Neural progenitor cell (in vitro differentiated cells): ENCODE measurements around the gene COL23A1. TPM values are rescaled to one million over a fixed set of nuclear protein-coding genes. Genes with fewer than 3 reads are reported as not detected.

ENCODE experiments used
- DNase-seq: peaks from one replicate; pipeline ENCODE4 v3.0.0-alpha.2; 2016; ENCODE audit warnings: low spot score
- H2AFZ ChIP-seq: fragments of 200-600 bp; sonication (generic); replicated peaks from 2 replicates; pipeline ENCODE4 v1.6.1; 2016; ENCODE audit warnings: antibody characterized with exemption
- H3F3A ChIP-seq: fragments of 200-600 bp; sonication (generic); 2 replicates; pipeline ENCODE4 v1.6.1; 2016; ENCODE audit warnings: antibody characterized with exemption, low read depth
- H3K27ac ChIP-seq: fragments of 200-600 bp; sonication (generic); 2 replicates; pipeline ENCODE4 v1.5.1; 2016; ENCODE audit warnings: mild to moderate bottlenecking
- H3K27me3 ChIP-seq: fragments of 200-600 bp; sonication (generic); 2 replicates; pipeline ENCODE4 v1.6.1; 2016; ENCODE audit warnings: mild to moderate bottlenecking, moderate library complexity
- H3K36me3 ChIP-seq: fragments of 200-600 bp; sonication (generic); 2 replicates; pipeline ENCODE4 v1.5.1; 2016
- H3K4me1 ChIP-seq: fragments of 200-600 bp; sonication (generic); 2 replicates; pipeline ENCODE4 v1.6.1; 2016; ENCODE audit warnings: mixed run types
- H3K4me2 ChIP-seq: fragments of 200-600 bp; sonication (generic); 2 replicates; pipeline ENCODE4 v1.6.1; 2016
- H3K4me3 ChIP-seq: fragments of 200-600 bp; sonication (generic); 2 replicates; pipeline ENCODE4 v1.5.1; 2016
- H3K79me2 ChIP-seq: fragments of 200-600 bp; sonication (generic); 2 replicates; pipeline ENCODE4 v1.6.1; 2016; ENCODE audit warnings: low read depth
- H3K9ac ChIP-seq: fragments of 200-600 bp; sonication (generic); 2 replicates; pipeline ENCODE4 v1.6.1; 2016
- H3K9me3 ChIP-seq: fragments of 200-600 bp; sonication (generic); 2 replicates; pipeline ENCODE4 v1.5.1; 2016; ENCODE audit warnings: low read depth
- H4K20me1 ChIP-seq: fragments of 200-600 bp; sonication (generic); 2 replicates; pipeline ENCODE4 v1.6.1; 2016; ENCODE audit warnings: low read depth
- H3K27ac Mint-ChIP-seq: 3 replicates; pipeline ENCODE4 v1.8.0; 2021; ENCODE audit warnings: mixed read lengths
- H3K27me3 Mint-ChIP-seq: 2 replicates; pipeline ENCODE4 v1.8.0; 2022; ENCODE audit warnings: low read depth, mild to moderate bottlenecking, inconsistent platforms, moderate library complexity, mixed read lengths; ENCODE audit not compliant: insufficient read depth
- H3K36me3 Mint-ChIP-seq: 3 replicates; pipeline ENCODE4 v1.8.0; 2021; ENCODE audit warnings: mixed read lengths
- H3K4me1 Mint-ChIP-seq: 3 replicates; pipeline ENCODE4 v1.8.0; 2021; ENCODE audit warnings: mixed read lengths
- H3K4me3 Mint-ChIP-seq: 3 replicates; pipeline ENCODE4 v1.8.0; 2021; ENCODE audit warnings: mild to moderate bottlenecking, moderate library complexity, mixed read lengths
- H3K9me3 Mint-ChIP-seq: 3 replicates; pipeline ENCODE4 v1.8.0; 2020; ENCODE audit warnings: mixed read lengths
- EZH2 ChIP-seq: fragments of 200-600 bp; sonication (generic); IDR thresholded peaks from 2 replicates; pipeline ENCODE4 v1.6.1; 2017; ENCODE audit warnings: antibody characterized with exemption, mild to moderate bottlenecking, moderate library complexity
- EZH2phosphoT487 ChIP-seq: fragments of 200-600 bp; sonication (generic); IDR thresholded peaks from 2 replicates; pipeline ENCODE4 v1.6.1; 2017; ENCODE audit warnings: antibody characterized with exemption
- total RNA-seq: library from RNA; depleted of rRNA; stranded (reverse); fragments of >200 nt; gene quantifications from 2 replicates; pipeline ENCODE4 v1.2.3, GENCODE V29; 2015; ENCODE audit warnings: low replicate concordance
- TF ChIP-seq, protein P1 (sequence below): fragments of 200-600 bp; sonication (generic); IDR thresholded peaks from 2 replicates; pipeline ENCODE4 v1.5.1; 2017; ENCODE audit warnings: antibody characterized with exemption, mild to moderate bottlenecking

COL23A1 gene
- total RNA-seq, 1 donor from 2014 or later, result not detected

DNA sequence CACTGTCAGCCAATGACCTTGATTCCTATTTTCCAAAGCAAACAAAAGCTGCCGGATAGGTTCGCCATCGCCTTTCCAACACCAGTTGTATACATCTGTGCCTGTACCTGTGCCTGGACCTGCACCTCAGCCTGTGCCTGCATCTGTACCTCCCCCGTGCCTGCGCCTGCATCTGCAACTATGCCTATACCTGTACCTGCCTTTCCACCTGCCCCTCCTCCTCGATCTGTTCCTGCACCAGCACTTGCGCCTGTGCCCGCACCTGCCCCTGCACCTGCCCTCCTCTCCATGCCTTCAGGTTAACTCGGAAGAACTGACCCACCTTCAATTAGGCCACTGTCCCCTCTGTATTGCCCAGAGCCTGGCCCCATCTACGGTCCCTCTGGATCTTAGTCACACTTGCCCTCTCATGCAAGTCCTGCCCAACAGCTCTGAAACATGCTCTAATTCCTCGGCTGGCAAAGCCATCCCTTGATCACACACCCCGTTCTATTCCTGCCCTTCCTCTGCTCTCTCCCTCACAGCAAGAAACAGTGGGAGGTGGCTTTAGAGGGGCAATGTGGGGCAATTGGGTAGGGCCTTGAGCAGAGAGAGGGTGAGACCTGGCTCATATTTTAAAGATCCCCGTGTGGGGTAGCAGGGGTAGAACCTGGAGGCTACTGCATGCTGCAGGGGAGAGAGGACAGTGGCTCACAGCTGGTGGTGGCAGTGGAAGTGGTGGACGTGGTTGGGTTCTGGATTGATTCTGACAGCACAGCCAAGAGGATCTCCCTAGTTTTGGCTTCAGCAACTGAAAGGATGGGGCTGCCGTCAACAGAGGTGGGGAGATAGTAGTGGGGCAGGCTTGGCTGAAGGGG lies 298.0 kb downstream of the COL23A1 start:
- Mint-ChIP-seq H3K4me1 (peaks cover 55% of the 10 kb centered on the region), H3K27me3 (peaks cover 17% of the 10 kb centered on the region), H3K36me3 (no peaks in the 10 kb centered on the region), H3K9me3 (peaks cover 5% of the 10 kb centered on the region), H3K4me3 (no peak overlapping the region), H3K27ac (peak overlapping the region; percentile 37)
- Histone ChIP-seq H3K4me1 (peaks cover 6% of the 10 kb centered on the region), H3K36me3 (no peaks in the 10 kb centered on the region), H3K9ac (no peak overlapping the region), H4K20me1 (peaks cover 10% of the 10 kb centered on the region), H3F3A (no peaks in the 10 kb centered on the region), H2AFZ (no peak overlapping the region), H3K4me2 (no peak overlapping the region), H3K9me3 (no peaks in the 10 kb centered on the region), H3K4me3 (no peak overlapping the region), H3K79me2 (no peaks in the 10 kb centered on the region), H3K27me3 (peaks cover 20% of the 10 kb centered on the region), H3K27ac (no peak overlapping the region)
- DNase-seq, result no peak
- TF ChIP-seq, protein P1, sequence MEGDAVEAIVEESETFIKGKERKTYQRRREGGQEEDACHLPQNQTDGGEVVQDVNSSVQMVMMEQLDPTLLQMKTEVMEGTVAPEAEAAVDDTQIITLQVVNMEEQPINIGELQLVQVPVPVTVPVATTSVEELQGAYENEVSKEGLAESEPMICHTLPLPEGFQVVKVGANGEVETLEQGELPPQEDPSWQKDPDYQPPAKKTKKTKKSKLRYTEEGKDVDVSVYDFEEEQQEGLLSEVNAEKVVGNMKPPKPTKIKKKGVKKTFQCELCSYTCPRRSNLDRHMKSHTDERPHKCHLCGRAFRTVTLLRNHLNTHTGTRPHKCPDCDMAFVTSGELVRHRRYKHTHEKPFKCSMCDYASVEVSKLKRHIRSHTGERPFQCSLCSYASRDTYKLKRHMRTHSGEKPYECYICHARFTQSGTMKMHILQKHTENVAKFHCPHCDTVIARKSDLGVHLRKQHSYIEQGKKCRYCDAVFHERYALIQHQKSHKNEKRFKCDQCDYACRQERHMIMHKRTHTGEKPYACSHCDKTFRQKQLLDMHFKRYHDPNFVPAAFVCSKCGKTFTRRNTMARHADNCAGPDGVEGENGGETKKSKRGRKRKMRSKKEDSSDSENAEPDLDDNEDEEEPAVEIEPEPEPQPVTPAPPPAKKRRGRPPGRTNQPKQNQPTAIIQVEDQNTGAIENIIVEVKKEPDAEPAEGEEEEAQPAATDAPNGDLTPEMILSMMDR, result no peak
- TF ChIP-seq EZH2 (no peak), EZH2phosphoT487 (no peak)

DNA sequence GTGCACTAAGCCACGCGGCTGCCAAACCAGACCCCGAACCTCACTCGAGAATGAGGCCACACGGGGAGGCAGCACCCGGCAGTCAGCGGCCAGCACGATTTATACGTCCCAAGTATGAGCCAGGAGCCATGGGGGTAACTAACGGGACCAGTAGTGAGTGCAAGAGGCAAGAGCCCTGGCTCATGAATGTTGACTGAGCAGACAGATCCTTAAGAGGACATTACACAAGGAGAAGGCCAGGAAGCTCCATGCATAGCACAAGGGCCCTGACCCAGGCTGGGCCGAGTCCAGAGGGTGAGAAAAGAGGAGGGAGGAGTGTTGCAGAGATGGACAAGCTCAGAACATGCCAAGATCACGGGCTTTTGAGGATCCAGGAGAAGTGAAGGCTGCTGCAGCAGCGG lies 299.0 kb downstream of the COL23A1 start:
- Histone ChIP-seq H3K27me3 (peaks cover 20% of the 10 kb centered on the region), H3K79me2 (no peaks in the 10 kb centered on the region), H3K27ac (no peak overlapping the region), H2AFZ (no peak overlapping the region), H3K9me3 (no peaks in the 10 kb centered on the region), H3K4me3 (no peak overlapping the region), H3K4me1 (peaks cover 6% of the 10 kb centered on the region), H3K9ac (no peak overlapping the region), H3F3A (no peaks in the 10 kb centered on the region), H4K20me1 (peaks cover 10% of the 10 kb centered on the region), H3K36me3 (no peaks in the 10 kb centered on the region), H3K4me2 (no peak overlapping the region)
- DNase-seq, result no peak
- H3K4me3 Mint-ChIP-seq, result no peak overlapping the region
- TF ChIP-seq EZH2 (no peak), EZH2phosphoT487 (no peak)
- TF ChIP-seq, protein P1, result no peak
- no peaks in the 10 kb centered on the region for H3K36me3 Mint-ChIP-seq
- H3K27ac Mint-ChIP-seq, result no peak overlapping the region
- H3K9me3 Mint-ChIP-seq, result peaks cover 5% of the 10 kb centered on the region
- H3K4me1 Mint-ChIP-seq, result peaks cover 55% of the 10 kb centered on the region
- H3K27me3 Mint-ChIP-seq, result peaks cover 17% of the 10 kb centered on the region

DNA sequence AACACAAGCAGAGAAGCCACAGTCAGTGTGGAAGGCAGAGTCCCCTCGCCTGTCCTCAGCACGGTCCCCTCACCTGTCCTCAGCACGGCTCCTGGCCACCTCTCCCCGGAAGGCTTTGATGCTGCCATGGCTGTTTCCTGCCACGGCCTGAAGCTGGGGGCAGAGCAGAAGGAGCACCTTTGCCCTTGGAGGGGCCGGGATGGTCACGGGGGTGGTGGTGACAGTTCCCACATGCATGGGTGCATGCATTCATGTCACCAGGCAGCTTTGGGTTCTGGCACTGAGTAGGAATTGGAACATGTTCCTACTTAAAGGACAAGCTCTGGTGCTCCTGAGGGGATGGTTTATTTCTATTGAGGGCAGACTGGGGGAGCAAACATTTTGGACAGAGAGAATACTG lies 299.8 kb downstream of the COL23A1 start:
- peaks cover 20% of the 10 kb centered on the region for H3K27me3 ChIP-seq
- peak overlapping the region; percentile 43 for H3K4me3 Mint-ChIP-seq
- H3K36me3 ChIP-seq, result no peaks in the 10 kb centered on the region
- H2AFZ ChIP-seq, result no peak overlapping the region
- H3K27ac Mint-ChIP-seq, result no peak overlapping the region
- H4K20me1 ChIP-seq, result peaks cover 10% of the 10 kb centered on the region
- no peak overlapping the region for H3K4me3 ChIP-seq
- peaks cover 6% of the 10 kb centered on the region for H3K4me1 ChIP-seq
- peaks cover 15% of the 10 kb centered on the region for H3K27me3 Mint-ChIP-seq
- H3K9ac ChIP-seq, result no peak overlapping the region
- no peaks in the 10 kb centered on the region for H3F3A ChIP-seq
- H3K79me2 ChIP-seq, result no peaks in the 10 kb centered on the region
- H3K9me3 ChIP-seq, result no peaks in the 10 kb centered on the region
- no peak for DNase-seq
- H3K27ac ChIP-seq, result no peak overlapping the region
- no peaks in the 10 kb centered on the region for H3K9me3 Mint-ChIP-seq
- no peak overlapping the region for H3K4me2 ChIP-seq
- TF ChIP-seq, protein P1, result no peak
- no peak for TF ChIP-seq EZH2phosphoT487
- no peak for TF ChIP-seq EZH2
- peaks cover 55% of the 10 kb centered on the region for H3K4me1 Mint-ChIP-seq
- no peaks in the 10 kb centered on the region for H3K36me3 Mint-ChIP-seq
